HEK293 (cell line): ENCODE results near the gene GLRX.

Experiments used
- AEBP2 ChIP-seq: fragments of 450-650 bp; formaldehyde crosslinking; IDR thresholded peaks from 2 replicates; pipeline ENCODE4 v1.5.1; 2016; ENCODE audit warnings: missing biosample characterization, missing genetic modification characterization, borderline replicate concordance
- IKZF3 ChIP-seq: fragments of 450-650 bp; IDR thresholded peaks from 2 replicates; pipeline ENCODE4 v1.5.0; 2018; ENCODE audit warnings: missing biosample characterization, mild to moderate bottlenecking, missing genetic modification characterization, moderate library complexity
- PRDM2 ChIP-seq: fragments of 450-650 bp; formaldehyde crosslinking; IDR thresholded peaks from 2 replicates; pipeline ENCODE4 v1.5.1; 2016; ENCODE audit warnings: missing biosample characterization, missing genetic modification characterization, borderline replicate concordance
- YY1 ChIP-seq: fragments of 450-650 bp; formaldehyde crosslinking; IDR thresholded peaks from 2 replicates; pipeline ENCODE4 v1.5.1; 2018; ENCODE audit warnings: missing biosample characterization, missing genetic modification characterization
- ZBTB1 ChIP-seq: fragments of 450-650 bp; formaldehyde crosslinking; IDR thresholded peaks from 2 replicates; pipeline ENCODE4 v1.5.1; 2016; ENCODE audit warnings: missing biosample characterization, missing genetic modification characterization
- ZNF148 ChIP-seq: fragments of 450-650 bp; formaldehyde crosslinking; IDR thresholded peaks from 2 replicates; pipeline ENCODE4 v1.5.0; 2017; ENCODE audit warnings: missing biosample characterization, missing genetic modification characterization, borderline replicate concordance
- ZNF169 ChIP-seq: fragments of 450-650 bp; formaldehyde crosslinking; IDR thresholded peaks from 2 replicates; pipeline ENCODE4 v1.5.1; 2016; ENCODE audit warnings: missing biosample characterization, missing genetic modification characterization
- ZNF26 ChIP-seq: fragments of 450-650 bp; formaldehyde crosslinking; IDR thresholded peaks from 2 replicates; pipeline ENCODE4 v1.5.1; 2016; ENCODE audit warnings: missing biosample characterization, missing genetic modification characterization
- ZNF280C ChIP-seq: fragments of 450-650 bp; formaldehyde crosslinking; IDR thresholded peaks from 2 replicates; pipeline ENCODE4 v1.5.1; 2016; ENCODE audit warnings: missing biosample characterization, missing genetic modification characterization
- ZNF335 ChIP-seq: fragments of 450-650 bp; formaldehyde crosslinking; conservative IDR thresholded peaks from 2 replicates; pipeline ENCODE4 v1.5.1; 2016; ENCODE audit warnings: missing biosample characterization, missing genetic modification characterization
- ZSCAN16 ChIP-seq: fragments of 450-650 bp; formaldehyde crosslinking; IDR thresholded peaks from 2 replicates; pipeline ENCODE4 v1.5.1; 2016; ENCODE audit warnings: missing biosample characterization, missing genetic modification characterization
- ZSCAN4 ChIP-seq: fragments of 450-650 bp; formaldehyde crosslinking; IDR thresholded peaks from 2 replicates; pipeline ENCODE4 v1.5.1; 2017; ENCODE audit warnings: missing biosample characterization, missing genetic modification characterization

The GLRX gene

GRCh38 chr5:95783661-95784060 lies 38.9 kb downstream of the GLRX start (continued):
- no peak for TF ChIP-seq AEBP2 (tag by site-specific recombination)
- no peak for TF ChIP-seq ZNF169 (tag by site-specific recombination)
- no peak for TF ChIP-seq ZSCAN4
- TF ChIP-seq ZSCAN16 (tag by site-specific recombination), result no peak
- no peak for TF ChIP-seq IKZF3
- TF ChIP-seq ZBTB1 (tag by site-specific recombination), result no peak
- no peak for TF ChIP-seq PRDM2
- TF ChIP-seq ZNF148, result no peak
- no peak for TF ChIP-seq ZNF26
- no peak for TF ChIP-seq YY1 (tag by site-specific recombination)
- no peak for TF ChIP-seq ZNF280C (tag by site-specific recombination)
- no peak for TF ChIP-seq ZNF335 (tag by site-specific recombination)
